Stimulated activated CD4-positive, alpha-beta T cell treated with anti-CD3 and anti-CD28 coated beads, Interleukin-2, amount 100 ng/mL, for 48 hours (primary cell): ENCODE results near the gene PGAP1.
A peak's percentile ranks its signal among the peaks of the same experiment; 100 is the strongest.
"Not testable (repeated sequence)": the region's sequence is repeated elsewhere in the genome, so short reads cannot be mapped to it uniquely, and the experiment has no call there.

Experiments
- DNase-seq, 2 donors: peaks; one replicate each; pipeline ENCODE4 v3.0.0-alpha.2; 2020

Gene PGAP1

GRCh38 chr2:196949116-196949515 is 22.6 kb upstream of the PGAP1 start:
- DNase-seq, result no peak

- DNase-seq, result no peak
Observed at GRCh38 chr2:196944570-196944969, 18.1 kb upstream of the PGAP1 start.

- no peak for DNase-seq
Observed at GRCh38 chr2:196941398-196942078, 15.0 kb upstream of the PGAP1 start.

GRCh38 chr2:196939371-196939770 is 12.9 kb upstream of the PGAP1 start:
- no peak for DNase-seq

GRCh38 chr2:196935432-196935831 is 8.9 kb upstream of the PGAP1 start:
- no peak for DNase-seq

GRCh38 chr2:196934672-196935071 is 8.2 kb upstream of the PGAP1 start:
- no peak for DNase-seq

GRCh38 chr2:196931555-196931954 is 5.0 kb upstream of the PGAP1 start:
- DNase-seq, result no peak

GRCh38 chr2:196927376-196928225 is 1.1 kb upstream of the PGAP1 start:
- DNase-seq, result peak; percentile 45 to 50

GRCh38 chr2:196925768-196926561 is 542 bp downstream of the PGAP1 start:
- peak in 1 of 2 donors; percentile 25 for DNase-seq

- DNase-seq, result no peak
Observed at GRCh38 chr2:196925051-196925767, 1.3 kb downstream of the PGAP1 start.

- no peak for DNase-seq
Observed at GRCh38 chr2:196924051-196924450, 2.5 kb downstream of the PGAP1 start.

GRCh38 chr2:196918927-196919326 is 7.6 kb downstream of the PGAP1 start:
- no peak for DNase-seq

- no peak for DNase-seq
Observed at GRCh38 chr2:196917802-196918201, 8.7 kb downstream of the PGAP1 start.

- DNase-seq, result no peak
Observed at GRCh38 chr2:196915507-196916189, 10.9 kb downstream of the PGAP1 start.

GRCh38 chr2:196914867-196915460 is 11.5 kb downstream of the PGAP1 start:
- DNase-seq, result no peak

GRCh38 chr2:196913691-196914090 is 12.8 kb downstream of the PGAP1 start:
- DNase-seq, result no peak

GRCh38 chr2:196905365-196905764 is 21.1 kb downstream of the PGAP1 start:
- DNase-seq, result not testable (repeated sequence)

GRCh38 chr2:196902828-196903227 is 23.7 kb downstream of the PGAP1 start:
- DNase-seq, result no peak

GRCh38 chr2:196900843-196901242 is 25.7 kb downstream of the PGAP1 start:
- DNase-seq, result no peak

GRCh38 chr2:196899976-196900375 is 26.5 kb downstream of the PGAP1 start:
- no peak for DNase-seq

GRCh38 chr2:196891136-196891535 is 35.4 kb downstream of the PGAP1 start:
- DNase-seq, result no peak

GRCh38 chr2:196887431-196887830 is 39.1 kb downstream of the PGAP1 start:
- no peak for DNase-seq
